Mucosa of rectum (tissue), 2 donors: ENCODE measurements around the gene CUL1.

Source experiments
- H3K27ac ChIP-seq, 2 donors: one replicate each; pipeline ENCODE4 v1.7.0; 2013; ENCODE audit warnings: inconsistent platforms in 2 of 2, low read depth in 2 of 2, low read length in 2 of 2
- H3K27me3 ChIP-seq, 2 donors: one replicate each; pipeline ENCODE4 v1.7.0; 2013; ENCODE audit warnings: low read length in 2 of 2; ENCODE audit not compliant: control insufficient read depth in 2 of 2, insufficient read depth in 2 of 2
- H3K36me3 ChIP-seq, 2 donors: one replicate each; pipeline ENCODE4 v1.7.0; 2013; ENCODE audit warnings: low read length in 2 of 2; ENCODE audit not compliant: control insufficient read depth in 2 of 2, insufficient read depth in 2 of 2
- H3K4me1 ChIP-seq, 2 donors: one replicate each; pipeline ENCODE4 v1.7.0; 2013; ENCODE audit warnings: low read length in 2 of 2, mild to moderate bottlenecking in 1 of 2; ENCODE audit not compliant: control insufficient read depth in 2 of 2, insufficient read depth in 2 of 2
- H3K4me3 ChIP-seq, 2 donors: one replicate each; pipeline ENCODE4 v1.7.0; 2013; ENCODE audit warnings: low read length in 2 of 2
- H3K9ac ChIP-seq, 2 donors: one replicate each; pipeline ENCODE4 v1.7.0; 2013; ENCODE audit warnings: low read length in 2 of 2, low read depth in 1 of 2, mild to moderate bottlenecking in 1 of 2
- H3K9me3 ChIP-seq, 2 donors: one replicate each; pipeline ENCODE4 v1.7.0; 2013; ENCODE audit warnings: low read length in 2 of 2; ENCODE audit not compliant: control insufficient read depth in 2 of 2
- donor health status: healthy.
- donor health status: Normal muscosa, but diverticular disease.

Gene CUL1

DNA sequence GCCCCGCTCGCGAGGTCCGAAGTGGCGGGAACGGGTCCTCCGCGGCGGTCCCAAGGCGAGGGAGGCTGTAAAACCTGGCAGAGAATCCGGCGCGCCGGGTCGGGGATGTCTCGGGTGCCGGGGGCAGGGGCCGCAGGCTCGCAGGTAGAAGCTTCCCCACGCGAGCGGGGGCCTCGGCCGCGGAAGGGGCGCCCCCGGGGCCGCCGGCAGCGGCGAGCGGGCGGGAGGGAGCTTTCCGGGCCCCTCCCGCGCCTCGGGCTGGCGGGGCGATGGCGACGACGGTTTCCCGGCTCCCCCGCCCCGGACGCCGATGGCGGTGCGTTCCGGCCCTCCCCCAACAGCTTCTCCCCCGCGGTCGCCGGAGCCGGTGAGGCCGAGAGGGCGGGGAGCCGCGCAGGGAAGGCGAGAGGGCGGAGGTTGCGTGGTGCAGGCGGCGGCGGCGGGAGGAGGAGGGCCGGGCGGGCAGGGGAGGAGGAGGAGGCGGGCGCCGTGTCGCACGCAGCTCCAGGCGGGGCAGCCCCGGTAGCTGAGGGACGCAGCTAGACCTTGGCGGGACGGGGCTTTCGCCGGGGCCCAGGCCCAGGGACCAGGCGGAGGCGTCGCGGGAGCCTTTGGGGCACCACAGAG is at the start of gene CUL1:
Gene CUL1, plus strand, starts transcription at position 507 of the 627 bp plus-strand sequence. CDS start 31,220 bp downstream, outside the sequence.
- H3K4me3 ChIP-seq, result peak within 1 kb of the TSS; percentile 82 to 90
- peaks cover 9 to 20% of the 10 kb centered on the region in 2 donors for H3K4me1 ChIP-seq
- peak within 1 kb of the TSS; percentile 77 to 96 for H3K9ac ChIP-seq
- H3K27ac ChIP-seq, result peak within 1 kb of the TSS; percentile 92
- H3K36me3 ChIP-seq, result no peaks in the 10 kb centered on the region
- H3K27me3 ChIP-seq, result no peaks in the 10 kb centered on the region
- H3K9me3 ChIP-seq, result no peaks in the 10 kb centered on the region

DNA sequence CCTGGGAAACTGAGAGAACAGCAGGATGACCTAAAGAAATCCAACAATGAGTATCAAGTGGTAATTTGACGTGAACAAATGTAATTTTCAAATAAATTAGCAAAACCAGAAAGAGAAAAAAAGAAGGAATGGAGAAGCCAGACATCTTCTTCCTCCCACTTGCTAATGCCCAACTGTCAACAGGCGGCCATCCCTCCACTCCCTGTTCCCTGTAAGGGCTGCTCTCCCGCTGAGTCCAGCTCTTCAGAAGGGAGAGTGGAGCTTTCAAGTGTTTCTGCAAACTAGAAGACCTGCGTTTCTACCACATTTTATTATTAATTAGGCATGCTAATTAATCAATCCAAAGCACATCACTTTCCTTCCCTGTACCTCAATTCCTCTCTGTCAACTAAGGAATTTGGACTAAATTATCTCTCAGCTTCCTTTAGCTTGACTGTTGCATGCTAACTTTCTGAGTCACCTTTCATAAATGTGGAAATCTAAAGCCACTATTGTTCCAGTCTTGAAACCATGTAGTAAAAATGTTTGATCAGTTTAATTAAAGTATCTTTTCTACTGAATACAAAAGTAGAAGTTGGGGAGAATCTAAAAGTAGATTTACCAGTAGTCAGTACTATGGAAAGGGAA is 48.4 kb upstream of the CUL1 start:
- no peaks in the 10 kb centered on the region for H3K36me3 ChIP-seq
- H3K9ac ChIP-seq, result no peak overlapping the region
- H3K4me3 ChIP-seq, result no peak overlapping the region
- no peaks in the 10 kb centered on the region for H3K27me3 ChIP-seq
- H3K27ac ChIP-seq, result no peak overlapping the region
- H3K4me1 ChIP-seq, result no peaks in the 10 kb centered on the region
- no peaks in the 10 kb centered on the region for H3K9me3 ChIP-seq

DNA sequence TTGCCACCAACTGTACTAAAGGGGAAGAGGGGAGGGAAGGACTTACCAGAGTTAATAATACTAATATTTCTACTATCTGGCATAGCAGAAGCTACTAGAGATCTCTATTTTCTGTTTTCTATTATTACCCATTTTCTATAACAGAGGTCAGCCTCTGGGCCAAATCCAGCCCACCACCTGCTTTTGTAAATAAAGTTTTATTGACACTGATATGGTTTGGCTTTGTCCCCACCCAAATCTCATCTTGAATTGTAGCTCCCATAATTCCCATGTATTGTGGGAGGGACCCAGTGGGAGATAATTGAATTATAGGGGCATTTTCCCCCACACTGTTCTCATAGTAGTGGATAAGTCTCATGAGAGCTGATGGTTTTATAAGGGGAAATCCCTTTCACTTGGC is 45.9 kb upstream of the CUL1 start:
- no peak overlapping the region for H3K27ac ChIP-seq
- H3K27me3 ChIP-seq, result no peaks in the 10 kb centered on the region
- H3K9me3 ChIP-seq, result no peaks in the 10 kb centered on the region
- no peak overlapping the region for H3K4me3 ChIP-seq
- H3K9ac ChIP-seq, result no peak overlapping the region
- no peaks in the 10 kb centered on the region for H3K4me1 ChIP-seq
- no peaks in the 10 kb centered on the region for H3K36me3 ChIP-seq

DNA sequence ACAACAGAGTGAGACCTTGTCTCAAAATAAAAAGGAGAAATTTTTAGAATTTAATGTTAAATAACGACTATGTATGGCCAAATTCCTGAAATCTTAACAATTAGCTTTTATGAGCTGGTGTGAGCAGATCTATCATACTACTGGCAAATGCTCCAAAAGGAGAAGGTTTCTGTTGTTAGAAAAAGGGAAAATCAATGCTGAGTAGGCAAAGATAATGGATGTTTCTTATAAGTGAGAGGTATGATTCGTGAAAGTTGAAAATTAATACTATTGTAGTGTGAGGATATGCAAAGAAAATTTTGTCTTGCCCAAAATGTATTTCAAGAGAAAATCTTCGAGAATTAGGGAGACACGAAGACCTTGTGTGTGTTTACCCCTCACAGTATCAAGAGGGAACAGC is 40.8 kb upstream of the CUL1 start:
- no peaks in the 10 kb centered on the region for H3K36me3 ChIP-seq
- no peak overlapping the region for H3K4me3 ChIP-seq
- H3K9ac ChIP-seq, result no peak overlapping the region
- no peaks in the 10 kb centered on the region for H3K9me3 ChIP-seq
- H3K27ac ChIP-seq, result no peak overlapping the region
- H3K4me1 ChIP-seq, result no peaks in the 10 kb centered on the region
- H3K27me3 ChIP-seq, result no peaks in the 10 kb centered on the region

DNA sequence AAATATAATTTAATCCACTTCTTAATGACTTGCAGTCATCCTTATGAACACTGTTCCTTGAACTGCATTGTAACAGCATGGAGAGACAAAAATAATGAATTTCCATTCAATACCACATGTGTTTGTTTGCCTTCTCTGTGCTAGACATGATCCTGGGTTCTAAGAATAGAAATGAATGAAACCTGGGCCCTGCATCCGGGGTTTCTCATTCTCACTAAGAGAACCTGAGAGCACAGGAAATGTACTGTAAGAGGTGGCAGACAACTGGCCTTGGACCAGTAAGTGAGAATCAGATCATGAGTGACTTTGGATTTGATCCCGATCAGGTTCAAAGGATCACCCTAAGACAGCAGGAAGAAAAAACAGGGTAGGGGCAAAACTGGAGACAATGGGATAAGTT is 37.2 kb upstream of the CUL1 start:
- Histone ChIP-seq H3K27ac (no peak overlapping the region), H3K9me3 (no peaks in the 10 kb centered on the region), H3K4me1 (no peaks in the 10 kb centered on the region), H3K9ac (no peak overlapping the region), H3K27me3 (peaks cover 0 to 2% of the 10 kb centered on the region in 2 donors), H3K4me3 (no peak overlapping the region), H3K36me3 (no peaks in the 10 kb centered on the region)

DNA sequence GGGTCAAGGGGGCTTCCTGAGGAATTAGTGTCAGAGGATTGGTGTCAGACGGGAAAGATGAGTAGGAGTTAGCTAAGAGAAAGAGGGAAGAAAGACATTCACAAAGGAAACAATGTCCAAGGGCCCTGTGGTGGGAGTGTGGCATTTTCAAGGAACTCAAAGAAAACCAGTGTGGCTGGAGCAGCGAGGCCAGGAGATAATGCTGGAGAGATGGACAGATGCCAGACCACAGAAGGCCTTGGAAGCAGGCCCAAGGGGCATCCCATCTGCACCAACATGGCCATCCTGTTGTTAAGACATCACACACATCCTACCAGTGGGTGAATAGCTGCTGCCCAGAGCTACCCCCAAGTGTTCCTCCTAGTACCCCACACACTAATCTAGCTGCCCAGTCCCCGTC is 36.1 kb upstream of the CUL1 start:
- H3K9ac ChIP-seq, result no peak overlapping the region
- H3K4me3 ChIP-seq, result no peak overlapping the region
- H3K27me3 ChIP-seq, result peaks cover 0 to 2% of the 10 kb centered on the region in 2 donors
- no peaks in the 10 kb centered on the region for H3K4me1 ChIP-seq
- H3K27ac ChIP-seq, result no peak overlapping the region
- H3K9me3 ChIP-seq, result no peaks in the 10 kb centered on the region
- H3K36me3 ChIP-seq, result no peaks in the 10 kb centered on the region

DNA sequence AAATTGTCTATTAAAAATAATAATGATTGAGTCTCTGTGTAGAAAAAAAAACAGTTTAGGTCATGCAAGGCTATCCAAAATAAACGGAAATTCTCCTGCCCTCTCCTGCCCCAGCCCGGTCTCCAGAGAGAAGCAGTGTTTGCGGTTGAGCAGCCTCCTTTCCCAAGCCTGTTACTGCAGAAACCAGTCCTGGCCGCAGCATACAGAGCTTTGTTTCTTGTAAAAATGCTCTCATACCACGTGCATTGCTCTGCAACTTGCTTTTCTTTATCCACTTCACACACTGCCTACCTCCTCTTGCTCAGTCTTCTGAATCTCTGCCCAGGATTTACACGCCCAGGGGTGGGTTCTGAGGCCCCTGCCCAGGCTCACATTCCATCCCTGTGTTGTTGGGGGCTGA is 34.4 kb upstream of the CUL1 start:
- H3K9me3 ChIP-seq, result no peaks in the 10 kb centered on the region
- H3K27me3 ChIP-seq, result peaks cover 0 to 2% of the 10 kb centered on the region in 2 donors
- H3K9ac ChIP-seq, result no peak overlapping the region
- no peaks in the 10 kb centered on the region for H3K4me1 ChIP-seq
- H3K27ac ChIP-seq, result no peak overlapping the region
- H3K36me3 ChIP-seq, result no peaks in the 10 kb centered on the region
- H3K4me3 ChIP-seq, result no peak overlapping the region

DNA sequence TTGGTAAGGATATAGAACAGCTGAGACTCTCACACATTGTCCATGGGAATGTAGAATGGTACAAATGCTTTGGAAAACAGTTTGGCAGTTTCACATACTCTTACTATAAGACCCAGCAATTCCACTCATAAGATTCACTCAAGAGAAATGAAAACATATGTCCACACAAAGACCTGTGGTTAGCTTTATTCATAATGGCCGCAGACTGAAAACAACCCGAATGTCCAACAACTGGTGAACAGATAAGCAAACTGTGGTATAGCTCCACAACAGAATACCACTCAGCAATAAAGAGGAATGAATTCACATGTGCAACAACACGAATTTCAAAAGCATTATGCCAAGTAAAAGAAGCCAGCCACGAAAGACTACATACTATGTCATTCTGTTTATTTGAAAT is 33.5 kb upstream of the CUL1 start:
- no peaks in the 10 kb centered on the region for H3K9me3 ChIP-seq
- no peak overlapping the region for H3K27ac ChIP-seq
- H3K4me1 ChIP-seq, result no peaks in the 10 kb centered on the region
- peaks cover 0 to 2% of the 10 kb centered on the region in 2 donors for H3K27me3 ChIP-seq
- no peaks in the 10 kb centered on the region for H3K36me3 ChIP-seq
- no peak overlapping the region for H3K4me3 ChIP-seq
- H3K9ac ChIP-seq, result no peak overlapping the region

DNA sequence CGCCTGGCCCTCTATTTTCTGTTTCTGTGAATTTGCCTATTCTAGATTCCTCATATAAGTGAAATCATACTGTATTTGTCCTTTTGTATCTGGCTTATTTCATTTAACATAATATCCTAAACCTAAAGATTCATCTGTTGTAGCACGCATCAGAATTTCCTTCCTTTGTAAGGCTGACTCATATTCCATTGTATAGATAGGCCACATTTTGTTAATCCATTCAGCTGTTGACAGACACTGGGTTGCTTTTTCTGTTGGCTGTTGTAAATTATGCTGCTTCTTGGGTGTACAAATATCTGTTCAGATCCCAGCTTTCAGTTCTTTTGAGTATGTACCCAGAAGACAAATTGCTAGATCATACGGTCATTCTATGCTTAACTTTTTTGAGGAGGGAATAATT is 28.8 kb upstream of the CUL1 start:
- Histone ChIP-seq H3K9me3 (peaks cover 0 to 3% of the 10 kb centered on the region in 2 donors), H3K4me3 (no peak overlapping the region), H3K27me3 (peaks cover 0 to 2% of the 10 kb centered on the region in 2 donors), H3K36me3 (no peaks in the 10 kb centered on the region), H3K9ac (no peak overlapping the region), H3K4me1 (no peaks in the 10 kb centered on the region), H3K27ac (no peak overlapping the region)

DNA sequence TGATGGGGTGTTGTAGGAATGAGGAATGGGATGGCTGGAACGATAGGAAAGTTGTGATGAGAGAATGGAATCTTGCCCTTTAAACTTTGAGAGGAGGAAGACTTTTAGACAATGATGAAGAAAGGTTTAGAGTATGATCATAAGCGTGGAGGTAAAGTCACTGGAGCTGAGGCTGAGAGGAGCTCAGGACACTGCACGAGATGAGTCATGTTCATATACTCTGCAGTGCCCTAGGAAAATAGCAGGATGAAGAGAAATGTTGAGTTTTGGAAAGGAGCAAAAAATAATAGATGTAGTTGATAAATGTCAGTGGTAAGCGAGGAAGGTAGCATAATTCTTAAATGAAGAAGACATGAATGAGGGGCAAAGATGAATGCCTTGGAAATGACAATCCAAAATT is 28.3 kb upstream of the CUL1 start:
- Histone ChIP-seq H3K27ac (no peak overlapping the region), H3K9ac (no peak overlapping the region)

More for the DNA sequence above, 28.3 kb upstream of the CUL1 start:
- no peaks in the 10 kb centered on the region for H3K36me3 ChIP-seq
- peaks cover 0 to under 1% of the 10 kb centered on the region in 2 donors for H3K27me3 ChIP-seq
- no peaks in the 10 kb centered on the region for H3K4me1 ChIP-seq
- no peak overlapping the region for H3K4me3 ChIP-seq
- peaks cover 0 to 3% of the 10 kb centered on the region in 2 donors for H3K9me3 ChIP-seq
